Measurements from ENCODE around the gene AVP. TPM values are rescaled to one million over a fixed set of nuclear protein-coding genes. Genes with fewer than 3 reads are reported as not detected.
"Not testable (repeated sequence)": the region's sequence is repeated elsewhere in the genome, so short reads cannot be mapped to it uniquely, and the experiment has no call there.

AVP gene
- total RNA-seq, 1 experiment from 2014 or later = not detected

- Mint-ChIP-seq H3K36me3 (ENCODE audit: insufficient read depth, unreplicated experiment) (no peaks in the 10 kb centered on the region), H3K9me3 (ENCODE audit: low read depth, unreplicated experiment) (no peaks in the 10 kb centered on the region), H3K4me3 (ENCODE audit: low read depth, unreplicated experiment) (no peak overlapping the region), H3K27ac (ENCODE audit: unreplicated experiment) (no peak overlapping the region), H3K27me3 (ENCODE audit: unreplicated experiment) (peaks cover 51% of the 10 kb centered on the region), H3K4me1 (ENCODE audit: low read depth, unreplicated experiment) (no peaks in the 10 kb centered on the region)
- no TSS peak for BruUV-seq (replicated peaks)
- intact Hi-C loops (cut with micrococcal nuclease; ENCODE audit: unreplicated experiment) = no loop called here
- TF ChIP-seq, protein P1, sequence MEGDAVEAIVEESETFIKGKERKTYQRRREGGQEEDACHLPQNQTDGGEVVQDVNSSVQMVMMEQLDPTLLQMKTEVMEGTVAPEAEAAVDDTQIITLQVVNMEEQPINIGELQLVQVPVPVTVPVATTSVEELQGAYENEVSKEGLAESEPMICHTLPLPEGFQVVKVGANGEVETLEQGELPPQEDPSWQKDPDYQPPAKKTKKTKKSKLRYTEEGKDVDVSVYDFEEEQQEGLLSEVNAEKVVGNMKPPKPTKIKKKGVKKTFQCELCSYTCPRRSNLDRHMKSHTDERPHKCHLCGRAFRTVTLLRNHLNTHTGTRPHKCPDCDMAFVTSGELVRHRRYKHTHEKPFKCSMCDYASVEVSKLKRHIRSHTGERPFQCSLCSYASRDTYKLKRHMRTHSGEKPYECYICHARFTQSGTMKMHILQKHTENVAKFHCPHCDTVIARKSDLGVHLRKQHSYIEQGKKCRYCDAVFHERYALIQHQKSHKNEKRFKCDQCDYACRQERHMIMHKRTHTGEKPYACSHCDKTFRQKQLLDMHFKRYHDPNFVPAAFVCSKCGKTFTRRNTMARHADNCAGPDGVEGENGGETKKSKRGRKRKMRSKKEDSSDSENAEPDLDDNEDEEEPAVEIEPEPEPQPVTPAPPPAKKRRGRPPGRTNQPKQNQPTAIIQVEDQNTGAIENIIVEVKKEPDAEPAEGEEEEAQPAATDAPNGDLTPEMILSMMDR (IDR thresholded peaks at IDR 0.05; ENCODE audit: unreplicated experiment) = no peak
- DNase-seq = no peak
- CTCF ChIA-PET = no interaction called here
Observed at GRCh38 chr20:3081641-3082040, 2.9 kb downstream of the AVP start.

GRCh38 chr20:3080939-3081388, 3.6 kb downstream of the AVP start:
- no TSS peak for BruUV-seq (replicated peaks)
- TF ChIP-seq, protein P1 (IDR thresholded peaks at IDR 0.05; ENCODE audit: unreplicated experiment) = no peak
- CTCF ChIA-PET = no interaction called here
- H3K9me3 Mint-ChIP-seq (ENCODE audit: low read depth, unreplicated experiment) = no peaks in the 10 kb centered on the region
- no peaks in the 10 kb centered on the region for H3K36me3 Mint-ChIP-seq (ENCODE audit: insufficient read depth, unreplicated experiment)
- no peak overlapping the region for H3K4me3 Mint-ChIP-seq (ENCODE audit: low read depth, unreplicated experiment)
- H3K27me3 Mint-ChIP-seq (ENCODE audit: unreplicated experiment) = peaks cover 51% of the 10 kb centered on the region
- no peaks in the 10 kb centered on the region for H3K4me1 Mint-ChIP-seq (ENCODE audit: low read depth, unreplicated experiment)
- no peak for DNase-seq
- intact Hi-C loops (cut with micrococcal nuclease; ENCODE audit: unreplicated experiment) = no loop called here
- H3K27ac Mint-ChIP-seq (ENCODE audit: unreplicated experiment) = no peak overlapping the region

- TF ChIP-seq, protein P1 (IDR thresholded peaks at IDR 0.05; ENCODE audit: unreplicated experiment) = no peak
Observed at GRCh38 chr20:3077618-3078134, 6.8 kb downstream of the AVP start.

DNA sequence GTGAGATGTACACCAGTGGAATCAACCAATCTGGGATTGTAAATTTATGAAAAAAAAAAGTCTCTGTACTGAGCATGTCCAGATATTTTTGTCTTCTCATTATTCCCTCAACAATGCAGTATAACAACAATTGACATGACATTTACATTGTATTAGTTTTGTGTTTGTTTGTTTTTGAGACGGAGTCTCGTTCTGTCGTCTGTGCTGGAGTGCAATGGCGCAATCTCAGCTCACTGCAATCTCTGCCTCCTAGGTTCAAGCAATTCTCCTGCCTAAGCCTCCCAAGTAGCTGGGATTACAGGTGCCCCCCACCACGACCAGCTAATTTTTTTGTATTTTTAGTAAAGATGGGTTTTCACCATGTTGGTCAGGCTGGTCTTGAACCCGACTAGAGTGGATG, 9.2 kb downstream of the AVP start:
- intact Hi-C loops (cut with micrococcal nuclease; ENCODE audit: unreplicated experiment); BruUV-seq (replicated peaks): not testable (repeated sequence)

More at GRCh38 chr20:3077618-3078134, 6.8 kb downstream of the AVP start:
- BruUV-seq (replicated peaks) = no TSS peak
- no peak for DNase-seq
- H3K36me3 Mint-ChIP-seq (ENCODE audit: insufficient read depth, unreplicated experiment) = no peaks in the 10 kb centered on the region
- H3K27me3 Mint-ChIP-seq (ENCODE audit: unreplicated experiment) = peaks cover 28% of the 10 kb centered on the region
- H3K27ac Mint-ChIP-seq (ENCODE audit: unreplicated experiment) = no peak overlapping the region
- intact Hi-C loops (cut with micrococcal nuclease; ENCODE audit: unreplicated experiment) = no loop called here
- CTCF ChIA-PET = no interaction called here
- no peak overlapping the region for H3K4me3 Mint-ChIP-seq (ENCODE audit: low read depth, unreplicated experiment)
- H3K9me3 Mint-ChIP-seq (ENCODE audit: low read depth, unreplicated experiment) = no peaks in the 10 kb centered on the region
- H3K4me1 Mint-ChIP-seq (ENCODE audit: low read depth, unreplicated experiment) = peaks cover 7% of the 10 kb centered on the region

GRCh38 chr20:3074812-3075211, 9.7 kb downstream of the AVP start:
- BruUV-seq (replicated peaks) = no TSS peak
- intact Hi-C loops (cut with micrococcal nuclease; ENCODE audit: unreplicated experiment) = no loop called here
- no peak for DNase-seq
- no peak overlapping the region for H3K4me3 Mint-ChIP-seq (ENCODE audit: low read depth, unreplicated experiment)
- H3K36me3 Mint-ChIP-seq (ENCODE audit: insufficient read depth, unreplicated experiment) = no peaks in the 10 kb centered on the region
- H3K27me3 Mint-ChIP-seq (ENCODE audit: unreplicated experiment) = peaks cover 12% of the 10 kb centered on the region
- H3K9me3 Mint-ChIP-seq (ENCODE audit: low read depth, unreplicated experiment) = no peaks in the 10 kb centered on the region
- CTCF ChIA-PET = no interaction called here
- no peak overlapping the region for H3K27ac Mint-ChIP-seq (ENCODE audit: unreplicated experiment)
- peaks cover 7% of the 10 kb centered on the region for H3K4me1 Mint-ChIP-seq (ENCODE audit: low read depth, unreplicated experiment)
- TF ChIP-seq, protein P1 (IDR thresholded peaks at IDR 0.05; ENCODE audit: unreplicated experiment) = no peak

More for the DNA sequence above, 9.2 kb downstream of the AVP start:
- H3K27ac Mint-ChIP-seq (ENCODE audit: unreplicated experiment); CTCF ChIA-PET; DNase-seq; H3K9me3 Mint-ChIP-seq (ENCODE audit: low read depth, unreplicated experiment); H3K4me1 Mint-ChIP-seq (ENCODE audit: low read depth, unreplicated experiment); H3K4me3 Mint-ChIP-seq (ENCODE audit: low read depth, unreplicated experiment); H3K36me3 Mint-ChIP-seq (ENCODE audit: insufficient read depth, unreplicated experiment): not testable (repeated sequence)
- H3K27me3 Mint-ChIP-seq (ENCODE audit: unreplicated experiment) = peaks cover 16% of the 10 kb centered on the region

DNA sequence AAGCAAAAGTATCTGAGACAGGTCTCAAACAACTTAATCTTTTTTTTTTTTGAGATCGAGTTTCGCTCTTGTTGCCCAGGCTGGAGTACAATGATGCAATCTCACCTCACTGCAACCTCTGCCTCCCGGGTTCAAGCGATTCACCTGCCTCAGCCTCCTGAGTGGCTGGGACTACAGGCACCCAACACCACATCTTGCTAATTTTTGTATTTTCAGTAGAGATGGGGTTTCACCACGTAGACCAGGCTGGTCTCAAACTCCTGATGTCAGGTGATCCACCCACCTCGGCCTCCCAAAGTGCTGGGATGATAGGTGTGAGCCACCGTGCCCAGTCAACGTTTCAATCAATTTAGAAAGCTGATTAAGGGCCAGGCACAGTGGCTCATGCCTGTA, 11.3 kb downstream of the AVP start:
- intact Hi-C loops (cut with micrococcal nuclease; ENCODE audit: unreplicated experiment); H3K27ac Mint-ChIP-seq (ENCODE audit: unreplicated experiment); H3K4me3 Mint-ChIP-seq (ENCODE audit: low read depth, unreplicated experiment); BruUV-seq (replicated peaks); DNase-seq; H3K9me3 Mint-ChIP-seq (ENCODE audit: low read depth, unreplicated experiment); H3K36me3 Mint-ChIP-seq (ENCODE audit: insufficient read depth, unreplicated experiment); H3K4me1 Mint-ChIP-seq (ENCODE audit: low read depth, unreplicated experiment): not testable (repeated sequence)
- H3K27me3 Mint-ChIP-seq (ENCODE audit: unreplicated experiment) = peaks cover 12% of the 10 kb centered on the region
- CTCF ChIA-PET = interaction anchor here (0.5 kb wide), 1 partner anchor 353 kb away, joined by 11 read pairs; no protein-coding TSS in a partner anchor
